GM12878 (cell line): ENCODE measurements around the gene AKT1. TPM values are rescaled to one million over a fixed set of nuclear protein-coding genes. Genes with fewer than 3 reads are reported as not detected.

Experiments
- ATAC-seq: fragments of 200-7000 bp; cut with Tn5 transposase; 3 replicates; pipeline ENCODE4 v1.9.1; 2020; ENCODE audit warnings: mild to moderate bottlenecking, moderate library complexity
- BruUV-seq: library from RNA; stranded (reverse); fragments of 400-500 nt; replicated peaks from 2 replicates; lab custom pipeline; 2021; lab: Mats Ljungman, UMichigan
- CTCF ChIA-PET: fragments of 300-600 bp; sonication (Branson Sonifier 250); formaldehyde crosslinking; extraction: SDS; loops from one replicate; lab custom pipeline; 2021; ENCODE audit warnings: inconsistent platforms; lab: Yijun Ruan, JAX
- POLR2A ChIA-PET: fragments of 350-600 bp; formaldehyde crosslinking; extraction: SDS; loops from one replicate; lab custom pipeline; 2021; ENCODE audit warnings: inconsistent platforms; lab: Charles Lee
- RAD21 ChIA-PET: fragments of 300-600 bp; sonication (Branson Sonifier 250); formaldehyde crosslinking; loops from one replicate; lab custom pipeline; 2023; ENCODE audit warnings: antibody characterized with exemption; ENCODE audit not compliant: unreplicated experiment; lab: Charles Lee
- SMC1A ChIA-PET: fragments of 300-600 bp; sonication (Branson Sonifier 250); formaldehyde crosslinking; loops from one replicate; lab custom pipeline; 2023; ENCODE audit not compliant: unreplicated experiment, uncharacterized antibody; lab: Charles Lee
- DNase-seq: peaks from one replicate; pipeline ENCODE4 v3.0.0-alpha.2; 2011; ENCODE audit warnings: low read depth, low spot score
- FAIRE-seq: peaks from 3 replicates; lab custom pipeline; 2011; peaks lifted over from hg19 to GRCh38; lab: Jason Lieb, UNC
- H2AFZ ChIP-seq: 2 replicates; pipeline ENCODE4 v1.6.0; 2011; ENCODE audit warnings: low read depth, low read length, control low read depth; ENCODE audit not compliant: control insufficient read depth
- H3K27ac ChIP-seq: 2 replicates; pipeline ENCODE4 v1.5.1; 2011; ENCODE audit warnings: control low read depth; ENCODE audit not compliant: control insufficient read depth, insufficient read depth
- H3K27me3 ChIP-seq, 2 experiments: replicated peaks in 1 of 2; 2 replicates each; pipeline versions ENCODE4 v1.6.0 to v1.6.1; 2011; ENCODE audit warnings: low read length in 1 of 2; ENCODE audit not compliant: control insufficient read depth in 2 of 2, insufficient read depth in 2 of 2
- H3K36me3 ChIP-seq, 2 experiments: 2 replicates each; pipeline ENCODE4 v1.5.1; 2011; ENCODE audit warnings: low read length in 1 of 2; ENCODE audit not compliant: control insufficient read depth in 2 of 2, insufficient read depth in 2 of 2
- H3K4me1 ChIP-seq: 2 replicates; pipeline ENCODE4 v1.6.1; 2011; ENCODE audit warnings: mild to moderate bottlenecking, low read length, moderate library complexity, mixed read lengths; ENCODE audit not compliant: control insufficient read depth, insufficient read depth
- H3K4me2 ChIP-seq: 2 replicates; pipeline ENCODE4 v1.6.0; 2011; ENCODE audit warnings: control low read depth; ENCODE audit not compliant: control insufficient read depth, insufficient read depth
- H3K4me3 ChIP-seq: fragments of 200-600 bp; sonication (generic); 2 replicates; pipeline ENCODE4 v1.5.1; 2016
- H3K79me2 ChIP-seq: 2 replicates; pipeline ENCODE4 v1.6.0; 2011; ENCODE audit warnings: low read length; ENCODE audit not compliant: control insufficient read depth, insufficient read depth
- H3K9ac ChIP-seq: 2 replicates; pipeline ENCODE4 v1.8.0; 2011; ENCODE audit warnings: low read length, control low read depth, mixed read lengths; ENCODE audit not compliant: control insufficient read depth, insufficient read depth
- H3K9me3 ChIP-seq: replicated peaks from 3 replicates; pipeline ENCODE4 v1.5.1; 2011; ENCODE audit warnings: mild to moderate bottlenecking, low read length; ENCODE audit not compliant: control insufficient read depth, insufficient read depth
- H4K20me1 ChIP-seq: 2 replicates; pipeline ENCODE4 v1.6.0; 2011; ENCODE audit not compliant: control insufficient read depth, insufficient read depth
- CBX5 ChIP-seq: sonication (generic); IDR thresholded peaks from 2 replicates; pipeline ENCODE4 v1.6.1; 2016; ENCODE audit warnings: low read depth, moderate library complexity, mild to moderate bottlenecking, inconsistent platforms
- CHD2 ChIP-seq: IDR thresholded peaks from 2 replicates; pipeline ENCODE4 v1.6.1; 2011; ENCODE audit warnings: low read depth, low read length, improper control_type of control experiment, borderline replicate concordance
- ESRRA ChIP-seq: IDR thresholded peaks from 2 replicates; pipeline ENCODE4 v1.6.1; 2012; ENCODE audit warnings: mild to moderate bottlenecking, low read length, improper control_type of control experiment
- FOXM1 ChIP-seq: IDR thresholded peaks from 2 replicates; pipeline ENCODE4 v1.6.1; 2012; ENCODE audit warnings: low read depth, mild to moderate bottlenecking, inconsistent platforms, low read length, moderate library complexity
- HDAC2 ChIP-seq: fragments of 200-600 bp; sonication (generic); IDR thresholded peaks from 2 replicates; pipeline ENCODE4 v1.6.1; 2017
- MEF2A ChIP-seq: IDR thresholded peaks from 2 replicates; pipeline ENCODE4 v1.6.1; 2011; ENCODE audit warnings: low read depth, mild to moderate bottlenecking, low read length, moderate library complexity; ENCODE audit not compliant: insufficient read depth
- NFIC ChIP-seq: IDR thresholded peaks from 2 replicates; pipeline ENCODE4 v1.6.1; 2012; ENCODE audit warnings: low read depth, mild to moderate bottlenecking, inconsistent platforms, low read length, moderate library complexity
- NR2C1 ChIP-seq: fragments of 450-650 bp; IDR thresholded peaks from 2 replicates; pipeline ENCODE4 v1.6.1; 2017; ENCODE audit warnings: antibody characterized with exemption, mild to moderate bottlenecking, moderate library complexity
- SREBF2 ChIP-seq: IDR thresholded peaks from 2 replicates; pipeline ENCODE4 v1.6.1; 2012; ENCODE audit warnings: mild to moderate bottlenecking, low read length
- ZNF384 ChIP-seq: IDR thresholded peaks from 2 replicates; pipeline ENCODE4 v1.6.1; 2012; ENCODE audit warnings: low read depth, mild to moderate bottlenecking, low read length, improper control_type of control experiment, borderline replicate concordance
- WGBS: methylation state at CpG from one replicate; pipeline ENCODE4 v1.1.6; 2016; ENCODE audit warnings: low lambda C conversion rate; ENCODE audit not compliant: insufficient replicate concordance, insufficient coverage; ENCODE audit errors: missing lambda C conversion rate; 5-methylcytosine and 5-hydroxymethylcytosine counted together
- in situ Hi-C: fragments of 300-500 bp; cut with MboI; formaldehyde crosslinking; loops from 9 replicates; pipeline ENCODE4 v1.14.3; 2018; ENCODE audit warnings: mixed read lengths
- intact Hi-C: fragments of 100-400 bp; cut with micrococcal nuclease; formaldehyde crosslinking; loops from one replicate; pipeline ENCODE4 v1.14.2; 2022; ENCODE audit not compliant: unreplicated experiment
- polyA plus RNA-seq, 11 experiments: library from polyadenylated mRNA; depleted of rRNA in 4 of 11; unstranded in 6 of 11; stranded (reverse) in 5 of 11; fragments of >200 nt; fragmentation: Nextera tagmentation in 4 of 11; fragmentation: Illumina TruSeq in 1 of 11; extraction: Ambion mirVana in 4 of 11; extraction: Trizol in 1 of 11; gene quantifications; 1 replicate in 1 of 11; 2 replicates in 10 of 11; pipeline versions ENCODE4 v1.2.1 to v1.2.3, GENCODE V29; 2011 to 2016; ENCODE audit warnings: inconsistent platforms in 2 of 11, missing spikeins in 2 of 11, low read depth in 1 of 11
- total RNA-seq, 4 experiments: library from RNA; depleted of rRNA in 3 of 4; stranded (reverse); fragments of >200 nt in 3 of 4; fragmentation: Illumina TruSeq in 1 of 4; extraction: Trizol in 1 of 4; gene quantifications; 2 replicates each; pipeline versions ENCODE4 v1.2.1 to v1.2.3, GENCODE V29; 2013 to 2021
- TF ChIP-seq, protein P1 (sequence below): fragments of 450-650 bp; formaldehyde crosslinking; IDR thresholded peaks from 2 replicates; pipeline ENCODE4 v1.4.0; 2020; ENCODE audit warnings: mild to moderate bottlenecking, moderate library complexity
- TF ChIP-seq, protein P2 (sequence below): IDR thresholded peaks from 2 replicates; pipeline ENCODE4 v1.6.1; 2012; ENCODE audit warnings: low read depth, low read length, improper control_type of control experiment
- TF ChIP-seq, protein P3 (sequence below): IDR thresholded peaks from 2 replicates; pipeline ENCODE4 v1.6.1; 2011; ENCODE audit warnings: borderline replicate concordance, low read depth, mild to moderate bottlenecking, moderate library complexity, mixed read lengths, low read length; ENCODE audit not compliant: insufficient read depth; ENCODE audit errors: extremely low read length
- TF ChIP-seq, protein P4 (sequence below): fragments of 450-650 bp; IDR thresholded peaks from 2 replicates; pipeline ENCODE4 v1.6.1; 2016; ENCODE audit warnings: mild to moderate bottlenecking, moderate library complexity, borderline replicate concordance

Gene AKT1
- total and polyA plus RNA-seq, 10 of the 15 experiments (the other 5 are each of a cell fraction or from before 2014, with no cell fraction given): 0.63 to 110 (median 58.9) TPM

DNA sequence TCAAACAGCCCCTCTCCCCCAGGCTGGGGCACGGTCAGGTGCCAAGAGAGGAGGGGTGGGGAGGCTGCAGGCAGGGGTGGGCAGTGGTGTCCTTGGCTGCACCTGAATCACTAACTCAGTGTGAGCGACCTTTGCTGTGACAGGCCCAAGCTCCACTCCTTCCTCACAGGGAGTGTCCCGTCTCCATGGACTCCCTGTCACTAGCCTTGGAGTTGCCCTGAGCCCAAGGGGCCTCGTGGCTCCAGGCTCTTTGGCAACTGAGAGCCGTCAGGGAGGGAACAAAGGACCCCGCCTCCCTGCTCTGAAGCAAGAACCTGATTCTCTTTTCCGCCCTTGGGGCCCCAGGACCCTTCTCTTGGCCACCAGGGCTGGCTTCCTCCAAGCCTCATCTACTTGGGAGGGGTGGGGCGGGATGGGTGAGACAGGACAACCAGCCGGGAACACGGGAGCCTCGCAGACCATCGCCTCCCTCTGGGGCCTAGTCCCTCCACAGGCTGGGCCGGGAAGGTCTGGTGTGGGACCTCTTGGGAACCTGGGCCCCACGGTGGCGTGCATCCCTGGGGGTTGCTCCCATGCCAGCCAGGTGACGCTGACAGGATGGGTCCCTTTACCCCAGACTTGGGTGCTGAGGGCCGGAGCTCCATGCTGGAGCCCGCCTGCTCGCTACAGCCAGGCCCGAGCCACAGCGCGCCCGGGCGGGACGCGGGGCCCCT, 72.5 kb downstream of the AKT1 start:
- Histone ChIP-seq H3K4me1 (no peaks in the 10 kb centered on the region), H2AFZ (no peak overlapping the region), H3K36me3 (no peaks in the 10 kb centered on the region), H3K4me2 (peak overlapping the region; percentile 87), H3K4me3 (no peak overlapping the region; the same call in 1 of the 2 replicates), H3K27me3 (peaks cover 0 to 4% of the 10 kb centered on the region in 2 experiments; a peak in 1 of 4 replicates), H3K9ac (no peak overlapping the region), H3K9me3 (no peaks in the 10 kb centered on the region), H3K79me2 (no peaks in the 10 kb centered on the region), H3K27ac (no peak overlapping the region), H4K20me1 (no peaks in the 10 kb centered on the region)
- no peak for DNase-seq
- RAD21 ChIA-PET: no interaction called here
- FAIRE-seq: no peak
- in situ Hi-C loops (no loop called here), intact Hi-C loops (no loop called here)
- peak; percentile 2; the same call in 1 of the 3 replicates for ATAC-seq
- WGBS: 31% methylated on average over 25 of the region's 26 CpGs
- BruUV-seq: no TSS peak
- POLR2A ChIA-PET: no interaction called here
- CTCF ChIA-PET: interaction anchor here (0.6 to 1.2 kb wide), 2 partner anchors 14 to 103 kb away, joined by 4 to 5 read pairs; no protein-coding TSS in a partner anchor
- SMC1A ChIA-PET: no interaction called here
- TF ChIP-seq ZNF384 (no peak), CHD2 (no peak), HDAC2 (no peak), FOXM1 (no peak), ESRRA (no peak), SREBF2 (no peak), MEF2A (no peak), CBX5 (no peak), NFIC (no peak), NR2C1 (no peak)
- TF ChIP-seq, protein P1, sequence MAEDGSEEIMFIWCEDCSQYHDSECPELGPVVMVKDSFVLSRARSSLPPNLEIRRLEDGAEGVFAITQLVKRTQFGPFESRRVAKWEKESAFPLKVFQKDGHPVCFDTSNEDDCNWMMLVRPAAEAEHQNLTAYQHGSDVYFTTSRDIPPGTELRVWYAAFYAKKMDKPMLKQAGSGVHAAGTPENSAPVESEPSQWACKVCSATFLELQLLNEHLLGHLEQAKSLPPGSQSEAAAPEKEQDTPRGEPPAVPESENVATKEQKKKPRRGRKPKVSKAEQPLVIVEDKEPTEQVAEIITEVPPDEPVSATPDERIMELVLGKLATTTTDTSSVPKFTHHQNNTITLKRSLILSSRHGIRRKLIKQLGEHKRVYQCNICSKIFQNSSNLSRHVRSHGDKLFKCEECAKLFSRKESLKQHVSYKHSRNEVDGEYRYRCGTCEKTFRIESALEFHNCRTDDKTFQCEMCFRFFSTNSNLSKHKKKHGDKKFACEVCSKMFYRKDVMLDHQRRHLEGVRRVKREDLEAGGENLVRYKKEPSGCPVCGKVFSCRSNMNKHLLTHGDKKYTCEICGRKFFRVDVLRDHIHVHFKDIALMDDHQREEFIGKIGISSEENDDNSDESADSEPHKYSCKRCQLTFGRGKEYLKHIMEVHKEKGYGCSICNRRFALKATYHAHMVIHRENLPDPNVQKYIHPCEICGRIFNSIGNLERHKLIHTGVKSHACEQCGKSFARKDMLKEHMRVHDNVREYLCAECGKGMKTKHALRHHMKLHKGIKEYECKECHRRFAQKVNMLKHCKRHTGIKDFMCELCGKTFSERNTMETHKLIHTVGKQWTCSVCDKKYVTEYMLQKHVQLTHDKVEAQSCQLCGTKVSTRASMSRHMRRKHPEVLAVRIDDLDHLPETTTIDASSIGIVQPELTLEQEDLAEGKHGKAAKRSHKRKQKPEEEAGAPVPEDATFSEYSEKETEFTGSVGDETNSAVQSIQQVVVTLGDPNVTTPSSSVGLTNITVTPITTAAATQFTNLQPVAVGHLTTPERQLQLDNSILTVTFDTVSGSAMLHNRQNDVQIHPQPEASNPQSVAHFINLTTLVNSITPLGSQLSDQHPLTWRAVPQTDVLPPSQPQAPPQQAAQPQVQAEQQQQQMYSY (CRISPR knock-in tag): no peak
- TF ChIP-seq, protein P2, sequence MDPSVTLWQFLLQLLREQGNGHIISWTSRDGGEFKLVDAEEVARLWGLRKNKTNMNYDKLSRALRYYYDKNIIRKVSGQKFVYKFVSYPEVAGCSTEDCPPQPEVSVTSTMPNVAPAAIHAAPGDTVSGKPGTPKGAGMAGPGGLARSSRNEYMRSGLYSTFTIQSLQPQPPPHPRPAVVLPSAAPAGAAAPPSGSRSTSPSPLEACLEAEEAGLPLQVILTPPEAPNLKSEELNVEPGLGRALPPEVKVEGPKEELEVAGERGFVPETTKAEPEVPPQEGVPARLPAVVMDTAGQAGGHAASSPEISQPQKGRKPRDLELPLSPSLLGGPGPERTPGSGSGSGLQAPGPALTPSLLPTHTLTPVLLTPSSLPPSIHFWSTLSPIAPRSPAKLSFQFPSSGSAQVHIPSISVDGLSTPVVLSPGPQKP: no peak
- TF ChIP-seq, protein P3, sequence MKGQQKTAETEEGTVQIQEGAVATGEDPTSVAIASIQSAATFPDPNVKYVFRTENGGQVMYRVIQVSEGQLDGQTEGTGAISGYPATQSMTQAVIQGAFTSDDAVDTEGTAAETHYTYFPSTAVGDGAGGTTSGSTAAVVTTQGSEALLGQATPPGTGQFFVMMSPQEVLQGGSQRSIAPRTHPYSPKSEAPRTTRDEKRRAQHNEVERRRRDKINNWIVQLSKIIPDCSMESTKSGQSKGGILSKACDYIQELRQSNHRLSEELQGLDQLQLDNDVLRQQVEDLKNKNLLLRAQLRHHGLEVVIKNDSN: no peak
- TF ChIP-seq, protein P4, sequence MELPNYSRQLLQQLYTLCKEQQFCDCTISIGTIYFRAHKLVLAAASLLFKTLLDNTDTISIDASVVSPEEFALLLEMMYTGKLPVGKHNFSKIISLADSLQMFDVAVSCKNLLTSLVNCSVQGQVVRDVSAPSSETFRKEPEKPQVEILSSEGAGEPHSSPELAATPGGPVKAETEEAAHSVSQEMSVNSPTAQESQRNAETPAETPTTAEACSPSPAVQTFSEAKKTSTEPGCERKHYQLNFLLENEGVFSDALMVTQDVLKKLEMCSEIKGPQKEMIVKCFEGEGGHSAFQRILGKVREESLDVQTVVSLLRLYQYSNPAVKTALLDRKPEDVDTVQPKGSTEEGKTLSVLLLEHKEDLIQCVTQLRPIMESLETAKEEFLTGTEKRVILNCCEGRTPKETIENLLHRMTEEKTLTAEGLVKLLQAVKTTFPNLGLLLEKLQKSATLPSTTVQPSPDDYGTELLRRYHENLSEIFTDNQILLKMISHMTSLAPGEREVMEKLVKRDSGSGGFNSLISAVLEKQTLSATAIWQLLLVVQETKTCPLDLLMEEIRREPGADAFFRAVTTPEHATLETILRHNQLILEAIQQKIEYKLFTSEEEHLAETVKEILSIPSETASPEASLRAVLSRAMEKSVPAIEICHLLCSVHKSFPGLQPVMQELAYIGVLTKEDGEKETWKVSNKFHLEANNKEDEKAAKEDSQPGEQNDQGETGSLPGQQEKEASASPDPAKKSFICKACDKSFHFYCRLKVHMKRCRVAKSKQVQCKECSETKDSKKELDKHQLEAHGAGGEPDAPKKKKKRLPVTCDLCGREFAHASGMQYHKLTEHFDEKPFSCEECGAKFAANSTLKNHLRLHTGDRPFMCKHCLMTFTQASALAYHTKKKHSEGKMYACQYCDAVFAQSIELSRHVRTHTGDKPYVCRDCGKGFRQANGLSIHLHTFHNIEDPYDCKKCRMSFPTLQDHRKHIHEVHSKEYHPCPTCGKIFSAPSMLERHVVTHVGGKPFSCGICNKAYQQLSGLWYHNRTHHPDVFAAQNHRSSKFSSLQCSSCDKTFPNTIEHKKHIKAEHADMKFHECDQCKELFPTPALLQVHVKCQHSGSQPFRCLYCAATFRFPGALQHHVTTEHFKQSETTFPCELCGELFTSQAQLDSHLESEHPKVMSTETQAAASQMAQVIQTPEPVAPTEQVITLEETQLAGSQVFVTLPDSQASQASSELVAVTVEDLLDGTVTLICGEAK: no peak
